NCI-H460 (cell line): ENCODE data around the gene MRM3. TPM values are rescaled to one million over a fixed set of nuclear protein-coding genes. Genes with fewer than 3 reads are reported as not detected.
"Not testable (repeated sequence)": the region's sequence is repeated elsewhere in the genome, so short reads cannot be mapped to it uniquely, and the experiment has no call there.

Source experiments
- DNase-seq: peaks from one replicate; pipeline ENCODE4 v3.0.0-alpha.2; 2016; ENCODE audit warnings: low read depth; ENCODE audit errors: extremely low read depth
- total RNA-seq: library from RNA; depleted of rRNA; stranded (reverse); fragments of >200 nt; shearing (Covaris generic); gene quantifications from 2 replicates; pipeline ENCODE4 v1.2.3, GENCODE V29; 2014

Gene MRM3
- total RNA-seq, 1 experiment from 2014 or later, result 33.6 TPM

- no peak for DNase-seq
These were observed 13.1 kb downstream of the MRM3 start for GRCh38 chr17:795276-795675.

GRCh38 chr17:795721-796120, 13.6 kb downstream of the MRM3 start:
- DNase-seq, result no peak

GRCh38 chr17:796609-797008, 14.5 kb downstream of the MRM3 start:
- DNase-seq, result no peak

- DNase-seq, result no peak
These were observed 15.2 kb downstream of the MRM3 start for GRCh38 chr17:797236-797840.

- DNase-seq, result no peak
These were observed 16.1 kb downstream of the MRM3 start for GRCh38 chr17:798246-798645.

- DNase-seq, result no peak
These were observed 17.1 kb downstream of the MRM3 start for GRCh38 chr17:799261-799660.

GRCh38 chr17:800446-801242, 18.5 kb downstream of the MRM3 start:
- DNase-seq, result no peak

GRCh38 chr17:801660-802059, 19.5 kb downstream of the MRM3 start:
- no peak for DNase-seq

GRCh38 chr17:802481-802880, 20.3 kb downstream of the MRM3 start:
- DNase-seq, result no peak

GRCh38 chr17:802901-803881, 21.0 kb downstream of the MRM3 start:
- no peak for DNase-seq

GRCh38 chr17:804541-805435, 22.6 kb downstream of the MRM3 start:
- DNase-seq, result no peak

GRCh38 chr17:805886-806285, 23.7 kb downstream of the MRM3 start:
- DNase-seq, result not testable (repeated sequence)

- no peak for DNase-seq
These were observed 24.2 kb downstream of the MRM3 start for GRCh38 chr17:806346-806745.

GRCh38 chr17:806781-807522, 24.8 kb downstream of the MRM3 start:
- DNase-seq, result no peak

- no peak for DNase-seq
These were observed 25.6 kb downstream of the MRM3 start for GRCh38 chr17:807523-808294.

- no peak for DNase-seq
These were observed 29.1 kb downstream of the MRM3 start for GRCh38 chr17:811051-811784.

- no peak for DNase-seq
These were observed 30.6 kb downstream of the MRM3 start for GRCh38 chr17:812638-813204.

GRCh38 chr17:814371-814770, 32.2 kb downstream of the MRM3 start:
- no peak for DNase-seq
